ENCODE measurements around the gene SPAG16. TPM values are rescaled to one million over a fixed set of nuclear protein-coding genes. Genes with fewer than 3 reads are reported as not detected.

Gene SPAG16
- polyA plus RNA-seq, 1 of the 3 experiments (the other 2 are of a cell fraction), result 29.5 TPM

- no peak for DNase-seq
- WGBS (ENCODE audit: low lambda C conversion rate), result no CpG with 5 or more reads among the region's 4 CpGs
- Histone ChIP-seq H3K4me2 (no peak overlapping the region), H3K9me2 (no peaks in the 10 kb centered on the region; the same call in 1 of the 2 replicates), H3K79me2 (ENCODE audit: insufficient read depth) (no peaks in the 10 kb centered on the region), H3K4me1 (ENCODE audit: control insufficient read depth in 1 of 2, insufficient read depth in 2 of 2, low read depth in 1 of 2, low read length in 1 of 2) (no peaks in the 10 kb centered on the region), H3K4me3 (ENCODE audit: low read depth in 2 of 2, low read length in 1 of 2) (no peak overlapping the region), H3K27me3 (ENCODE audit: insufficient read depth) (no peaks in the 10 kb centered on the region), H3K27ac (ENCODE audit: low read depth in 2 of 2, low read length in 1 of 2) (no peak overlapping the region), H4K20me1 (ENCODE audit: insufficient read depth) (no peaks in the 10 kb centered on the region), H2AFZ (ENCODE audit: low read depth) (no peak overlapping the region), H3K9ac (no peak overlapping the region), H3K36me3 (replicated peaks in 1 of 2; ENCODE audit: control insufficient read depth in 1 of 2, insufficient read depth in 2 of 2, low read length in 1 of 2) (no peaks in the 10 kb centered on the region), H3K9me3 (peaks cover 19% of the 10 kb centered on the region), H3F3A (replicated peaks; ENCODE audit: insufficient read depth) (no peaks in the 10 kb centered on the region)
- CTCF ChIA-PET, result no interaction called here
- POLR2A ChIA-PET, result no interaction called here
- TF ChIP-seq USF2 (IDR thresholded peaks at IDR 0.05; ENCODE audit: borderline replicate concordance, low read depth, low read length) (no peak), TCF12 (IDR thresholded peaks at IDR 0.05) (no peak), NFIC (IDR thresholded peaks at IDR 0.05; ENCODE audit: borderline replicate concordance) (no peak), EP300 (IDR thresholded peaks at IDR 0.05; ENCODE audit: borderline replicate concordance in 1 of 2, low read depth in 1 of 2, low read length in 1 of 2) (no peak), MAX (IDR thresholded peaks at IDR 0.05; ENCODE audit: low read depth) (no peak), RCOR1 (IDR thresholded peaks at IDR 0.05; ENCODE audit: low read length) (no peak), REST (IDR thresholded peaks at IDR 0.05; ENCODE audit: low read depth, low read length) (no peak), RXRA (IDR thresholded peaks at IDR 0.05; ENCODE audit: borderline replicate concordance, low read depth) (no peak)
These were observed 52.0 kb downstream of the SPAG16 start for GRCh38 chr2:213336253-213336770.

GRCh38 chr2:213353419-213353818 is 69.2 kb downstream of the SPAG16 start:
- Histone ChIP-seq H3F3A (replicated peaks; ENCODE audit: insufficient read depth) (no peaks in the 10 kb centered on the region), H3K4me1 (ENCODE audit: control insufficient read depth in 1 of 2, insufficient read depth in 2 of 2, low read depth in 1 of 2, low read length in 1 of 2) (no peaks in the 10 kb centered on the region), H3K27me3 (ENCODE audit: insufficient read depth) (no peaks in the 10 kb centered on the region), H3K79me2 (ENCODE audit: insufficient read depth) (no peaks in the 10 kb centered on the region), H3K9me3 (no peaks in the 10 kb centered on the region), H3K36me3 (replicated peaks in 1 of 2; ENCODE audit: control insufficient read depth in 1 of 2, insufficient read depth in 2 of 2, low read length in 1 of 2) (no peaks in the 10 kb centered on the region), H3K9ac (no peak overlapping the region), H3K4me2 (no peak overlapping the region), H3K27ac (ENCODE audit: low read depth in 2 of 2, low read length in 1 of 2) (no peak overlapping the region), H2AFZ (ENCODE audit: low read depth) (no peak overlapping the region), H3K9me2 (no peaks in the 10 kb centered on the region), H3K4me3 (ENCODE audit: low read depth in 2 of 2, low read length in 1 of 2) (no peak overlapping the region), H4K20me1 (ENCODE audit: insufficient read depth) (no peaks in the 10 kb centered on the region)
- 45% methylated on average over 2 of the region's 2 CpGs for WGBS (ENCODE audit: low lambda C conversion rate)
- ChIA-PET POLR2A (no interaction called here), CTCF (no interaction called here)
- TF ChIP-seq POLR2AphosphoS5 (IDR thresholded peaks at IDR 0.05; ENCODE audit: low read depth, low read length) (no peak), TCF12 (IDR thresholded peaks at IDR 0.05) (no peak), CTCF (IDR thresholded peaks at IDR 0.05) (no peak)
- DNase-seq, result no peak
